IMR-90 (cell line): ENCODE data around the gene NRIP2. TPM values are rescaled to one million over a fixed set of nuclear protein-coding genes. Genes with fewer than 3 reads are reported as not detected.

Experiments
- ATAC-seq: fragments of 200-7000 bp; cut with Tn5 transposase; 2 replicates; pipeline ENCODE4 v1.9.1; 2020; ENCODE audit warnings: low read depth, mild to moderate bottlenecking, moderate library complexity
- BruUV-seq: library from RNA; stranded (reverse); fragments of 400-500 nt; replicated peaks from 2 replicates; lab custom pipeline; 2021; lab: Mats Ljungman, UMichigan
- CTCF ChIA-PET: fragments of 300-600 bp; formaldehyde crosslinking; extraction: SDS; loops from one replicate; lab custom pipeline; 2021; ENCODE audit warnings: antibody characterized with exemption; lab: Yijun Ruan, JAX
- POLR2A ChIA-PET: fragments of 300-600 bp; sonication (Branson Sonifier 250); formaldehyde crosslinking; loops from one replicate; lab custom pipeline; 2022; ENCODE audit warnings: antibody characterized with exemption; ENCODE audit not compliant: unreplicated experiment; lab: Charles Lee
- DNase-seq: peaks from one replicate; pipeline ENCODE4 v3.0.0; 2013
- H2AFZ ChIP-seq: replicated peaks from 2 replicates; pipeline ENCODE3; 2013; ENCODE audit warnings: low read length, mild to moderate bottlenecking; ENCODE audit not compliant: poor library complexity
- H2AK5ac ChIP-seq: 2 replicates; pipeline ENCODE4 v1.6.1; 2013; ENCODE audit warnings: low read depth, low read length, inconsistent platforms
- H2AK9ac ChIP-seq: replicated peaks from 2 replicates; pipeline ENCODE3; 2013; ENCODE audit warnings: mild to moderate bottlenecking, low read depth, low read length, moderate library complexity; ENCODE audit not compliant: poor library complexity
- H2BK120ac ChIP-seq: 2 replicates; pipeline ENCODE4 v1.6.1; 2013; ENCODE audit warnings: low read depth, low read length, inconsistent platforms
- H2BK15ac ChIP-seq: 3 replicates; pipeline ENCODE4 v1.6.1; 2013; ENCODE audit warnings: low read depth, low read length, inconsistent platforms
- H2BK20ac ChIP-seq: 2 replicates; pipeline ENCODE4 v1.6.1; 2013; ENCODE audit warnings: low read depth, mild to moderate bottlenecking, inconsistent platforms, low read length, moderate library complexity
- H2BK5ac ChIP-seq: 2 replicates; pipeline ENCODE4 v1.6.1; 2013; ENCODE audit warnings: mild to moderate bottlenecking, low read depth, low read length, inconsistent platforms; ENCODE audit not compliant: poor library complexity, severe bottlenecking
- H3K14ac ChIP-seq: replicated peaks from 2 replicates; pipeline ENCODE4 v1.6.1; 2013; ENCODE audit warnings: low read depth, low read length, inconsistent platforms
- H3K18ac ChIP-seq: 2 replicates; pipeline ENCODE4 v1.6.1; 2013; ENCODE audit warnings: low read depth, low read length, control low read depth
- H3K23ac ChIP-seq: 2 replicates; pipeline ENCODE4 v1.6.1; 2013; ENCODE audit warnings: low read depth, low read length, inconsistent platforms
- H3K27ac ChIP-seq: 2 replicates; pipeline ENCODE4 v1.5.1; 2013; ENCODE audit warnings: mild to moderate bottlenecking, control low read depth, low read length; ENCODE audit not compliant: insufficient read depth
- H3K27me3 ChIP-seq: 2 replicates; pipeline ENCODE4 v1.6.1; 2013; ENCODE audit warnings: low read length; ENCODE audit not compliant: control insufficient read depth, insufficient read depth
- H3K36me3 ChIP-seq: 2 replicates; pipeline ENCODE4 v1.6.1; 2013; ENCODE audit warnings: low read length, mixed read lengths; ENCODE audit not compliant: control insufficient read depth, insufficient read depth
- H3K4ac ChIP-seq: 2 replicates; pipeline ENCODE4 v1.6.1; 2013; ENCODE audit warnings: low read depth, low read length, inconsistent platforms
- H3K4me1 ChIP-seq: 2 replicates; pipeline ENCODE4 v1.6.1; 2013; ENCODE audit warnings: low read length, mixed read lengths; ENCODE audit not compliant: control insufficient read depth, insufficient read depth
- H3K4me2 ChIP-seq: 2 replicates; pipeline ENCODE4 v1.6.1; 2013; ENCODE audit warnings: low read depth, mild to moderate bottlenecking, control low read depth, low read length, moderate library complexity
- H3K4me3 ChIP-seq: 2 replicates; pipeline ENCODE4 v1.5.1; 2013; ENCODE audit warnings: low read depth, mild to moderate bottlenecking, control low read depth, low read length, moderate library complexity; ENCODE audit not compliant: insufficient read depth
- H3K56ac ChIP-seq: 2 replicates; pipeline ENCODE4 v1.6.1; 2013; ENCODE audit warnings: low read length, inconsistent platforms; ENCODE audit not compliant: insufficient read depth; ENCODE audit errors: extremely low read depth
- H3K79me1 ChIP-seq, 2 experiments: 2 replicates each; pipeline ENCODE4 v1.6.1; 2013; ENCODE audit warnings: low read length in 2 of 2, inconsistent platforms in 1 of 2, low read depth in 1 of 2
- H3K9ac ChIP-seq: 2 replicates; pipeline ENCODE4 v1.6.1; 2013; ENCODE audit warnings: low read depth, low read length, control low read depth
- H3K9me1 ChIP-seq: 2 replicates; pipeline ENCODE4 v1.6.1; 2013; ENCODE audit warnings: low read length, inconsistent platforms; ENCODE audit not compliant: insufficient read depth
- H3K9me3 ChIP-seq: 2 replicates; pipeline ENCODE4 v1.6.1; 2013; ENCODE audit warnings: low read length; ENCODE audit not compliant: control insufficient read depth, insufficient read depth
- H4K20me1 ChIP-seq: 2 replicates; pipeline ENCODE4 v1.6.1; 2013; ENCODE audit warnings: low read length, inconsistent platforms; ENCODE audit not compliant: insufficient read depth
- H4K5ac ChIP-seq: 2 replicates; pipeline ENCODE4 v1.6.1; 2013; ENCODE audit warnings: mild to moderate bottlenecking, low read depth, low read length, control low read depth
- H4K8ac ChIP-seq, 2 experiments: 2 replicates each; pipeline ENCODE4 v1.6.1; 2013; ENCODE audit warnings: low read depth in 2 of 2, low read length in 2 of 2, control low read depth in 1 of 2, inconsistent platforms in 1 of 2
- H4K91ac ChIP-seq: 2 replicates; pipeline ENCODE4 v1.6.1; 2013; ENCODE audit warnings: low read depth, low read length, inconsistent platforms; ENCODE audit not compliant: insufficient read depth
- BHLHE40 ChIP-seq: fragments of 150-350 bp; IDR thresholded peaks from 2 replicates; pipeline ENCODE4 v1.6.1; 2016; ENCODE audit warnings: mild to moderate bottlenecking, low read depth, low read length
- CEBPB ChIP-seq: IDR thresholded peaks from 2 replicates; pipeline ENCODE4 v1.6.1; 2012; ENCODE audit warnings: low read depth, low read length, improper control_type of control experiment
- CHD1 ChIP-seq: IDR thresholded peaks from 2 replicates; pipeline ENCODE4 v1.6.1; 2012; ENCODE audit warnings: low read depth, low read length, improper control_type of control experiment
- FOS ChIP-seq: fragments of 150-350 bp; IDR thresholded peaks from 2 replicates; pipeline ENCODE4 v1.6.1; 2016; ENCODE audit warnings: low read depth, low read length
- MAFK ChIP-seq: IDR thresholded peaks from 2 replicates; pipeline ENCODE4 v1.6.1; 2012; ENCODE audit warnings: low read depth, low read length, improper control_type of control experiment
- MAZ ChIP-seq: IDR thresholded peaks from 2 replicates; pipeline ENCODE4 v1.6.1; 2012; ENCODE audit warnings: low read depth, mild to moderate bottlenecking, low read length, improper control_type of control experiment, moderate library complexity, borderline replicate concordance
- MXI1 ChIP-seq: IDR thresholded peaks from 2 replicates; pipeline ENCODE4 v1.6.1; 2012; ENCODE audit warnings: low read depth, mild to moderate bottlenecking, low read length, moderate library complexity, borderline replicate concordance
- NFE2L2 ChIP-seq: fragments of 150-350 bp; IDR thresholded peaks from 2 replicates; pipeline ENCODE4 v1.6.1; 2016; ENCODE audit warnings: low read depth, mild to moderate bottlenecking, low read length
- POLR2A ChIP-seq: IDR thresholded peaks from 2 replicates; pipeline ENCODE4 v1.6.1; 2012; ENCODE audit warnings: mild to moderate bottlenecking, low read depth, low read length
- RAD21 ChIP-seq: IDR thresholded peaks from 2 replicates; pipeline ENCODE4 v1.6.1; 2012; ENCODE audit warnings: low read length, improper control_type of control experiment
- RCOR1 ChIP-seq: IDR thresholded peaks from 2 replicates; pipeline ENCODE4 v1.6.1; 2012; ENCODE audit warnings: mild to moderate bottlenecking, low read length, improper control_type of control experiment; ENCODE audit not compliant: insufficient replicate concordance
- RFX5 ChIP-seq: IDR thresholded peaks from 2 replicates; pipeline ENCODE4 v1.8.0; 2012; ENCODE audit warnings: low read depth, mild to moderate bottlenecking, low read length, moderate library complexity
- SMC3 ChIP-seq: fragments of 150-350 bp; IDR thresholded peaks from 2 replicates; pipeline ENCODE4 v1.6.1; 2016; ENCODE audit warnings: low read depth, mild to moderate bottlenecking, antibody characterized with exemption, low read length, moderate library complexity
- WGBS, 2 experiments: methylation state at CpG; one replicate each; pipeline versions ENCODE4 v1.1.5 to v1.1.7; 2013; ENCODE audit warnings: missing lambda C conversion rate in 2 of 2; ENCODE audit not compliant: insufficient read length in 1 of 2; ENCODE audit errors: extremely low coverage in 2 of 2; 5-methylcytosine and 5-hydroxymethylcytosine counted together
- dilution Hi-C: fragments of 300-500 bp; cut with HindIII; formaldehyde crosslinking; loops from one replicate; pipeline ENCODE4 v1.14.3; 2018; ENCODE audit warnings: low sequenced_read_pairs; ENCODE audit not compliant: unreplicated experiment
- in situ Hi-C: fragments of 300-500 bp; cut with MboI; formaldehyde crosslinking; loops from 3 replicates; pipeline ENCODE4 v1.14.3; 2019; ENCODE audit warnings: low sequenced_read_pairs, inconsistent platforms, mixed read lengths
- intact Hi-C: fragments of 100-400 bp; cut with micrococcal nuclease; formaldehyde crosslinking; loops from 2 replicates; pipeline ENCODE4 v1.10.0; 2022
- polyA plus RNA-seq, 3 experiments: library from polyadenylated mRNA; depleted of rRNA; stranded (reverse); fragments of >200 nt; gene quantifications; 2 replicates each; pipeline ENCODE4 v1.2.3, GENCODE V29; 2012; ENCODE audit warnings: low replicate concordance in 1 of 3
- total RNA-seq: library from RNA; depleted of rRNA; stranded (reverse); fragments of >200 nt; gene quantifications from 2 replicates; pipeline ENCODE4 v1.2.3, GENCODE V29; 2012
- TF ChIP-seq, protein P1 (sequence below): conservative IDR thresholded peaks from 2 replicates; pipeline ENCODE4 v1.5.1; 2012; ENCODE audit warnings: mild to moderate bottlenecking, low read depth, low read length, improper control_type of control experiment
- TF ChIP-seq, protein P2 (sequence below): fragments of 150-350 bp; IDR thresholded peaks from 2 replicates; pipeline ENCODE4 v1.6.1; 2016; ENCODE audit warnings: low read depth, mild to moderate bottlenecking, low read length, moderate library complexity, borderline replicate concordance
- TF ChIP-seq, protein P3 (sequence below): fragments of 150-350 bp; IDR thresholded peaks from 2 replicates; pipeline ENCODE4 v1.6.1; 2017; ENCODE audit warnings: mild to moderate bottlenecking, antibody characterized with exemption, low read length, low read depth

The NRIP2 gene
- total and polyA plus RNA-seq, 2 of the 4 experiments (the other 2 are of a cell fraction), result 0.18 to 0.27 TPM

DNA sequence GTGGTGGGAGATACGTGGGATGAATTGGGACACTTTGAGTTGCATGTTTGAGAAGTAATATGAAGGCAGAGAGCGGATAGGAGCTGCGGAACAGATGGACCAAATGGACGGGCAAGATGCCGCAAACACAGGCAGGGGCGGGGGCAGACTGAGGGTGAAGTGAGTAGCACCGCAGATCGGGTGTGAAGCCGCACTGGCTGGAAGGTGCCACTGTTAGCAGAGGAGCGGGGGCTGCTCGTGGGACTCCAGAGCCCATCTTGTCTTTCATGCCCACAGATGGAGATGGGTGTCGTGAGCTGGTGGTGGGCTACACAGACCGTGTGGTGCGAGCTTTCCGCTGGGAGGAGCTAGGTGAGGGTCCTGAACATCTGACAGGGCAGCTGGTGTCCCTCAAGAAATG is 15.0 kb downstream of the NRIP2 start:
- no TSS peak for BruUV-seq
- Histone ChIP-seq H4K20me1 (no peaks in the 10 kb centered on the region), H3K9me3 (no peaks in the 10 kb centered on the region), H3K9ac (no peak overlapping the region), H2AK5ac (no peak overlapping the region), H3K36me3 (peaks cover 60% of the 10 kb centered on the region), H3K56ac (no peak overlapping the region), H4K8ac (no peak overlapping the region), H2AFZ (no peak overlapping the region), H3K4me2 (no peak overlapping the region), H2BK15ac (no peak overlapping the region), H2BK120ac (no peak overlapping the region), H4K91ac (no peak overlapping the region), H3K4me3 (no peak overlapping the region), H2AK9ac (no peak overlapping the region), H2BK20ac (no peak overlapping the region), H3K27me3 (no peaks in the 10 kb centered on the region), H3K18ac (no peak overlapping the region), H3K9me1 (no peaks in the 10 kb centered on the region), H3K23ac (no peak overlapping the region), H3K14ac (no peak overlapping the region), H4K5ac (no peak overlapping the region), H3K4me1 (no peaks in the 10 kb centered on the region), H3K4ac (no peak overlapping the region), H3K79me1 (peaks cover 6 to 26% of the 10 kb centered on the region in 2 experiments), H3K27ac (no peak overlapping the region), H2BK5ac (no peak overlapping the region)
- no peak for DNase-seq
- in situ Hi-C loops, result no loop called here
- dilution Hi-C loops, result no loop called here
- ChIA-PET CTCF (no interaction called here), POLR2A (no interaction called here)
- 98% methylated on average over 13 of the region's 15 CpGs; no CpG with 5 or more reads in 1 of the 2 experiments for WGBS, 2 experiments
- no peak for ATAC-seq
- TF ChIP-seq CHD1 (no peak), RCOR1 (no peak), FOS (no peak), MAFK (no peak), RAD21 (no peak), RFX5 (no peak), MXI1 (no peak), BHLHE40 (no peak), SMC3 (no peak), CEBPB (no peak), MAZ (no peak), POLR2A (no peak), NFE2L2 (no peak)
- TF ChIP-seq, protein P1, sequence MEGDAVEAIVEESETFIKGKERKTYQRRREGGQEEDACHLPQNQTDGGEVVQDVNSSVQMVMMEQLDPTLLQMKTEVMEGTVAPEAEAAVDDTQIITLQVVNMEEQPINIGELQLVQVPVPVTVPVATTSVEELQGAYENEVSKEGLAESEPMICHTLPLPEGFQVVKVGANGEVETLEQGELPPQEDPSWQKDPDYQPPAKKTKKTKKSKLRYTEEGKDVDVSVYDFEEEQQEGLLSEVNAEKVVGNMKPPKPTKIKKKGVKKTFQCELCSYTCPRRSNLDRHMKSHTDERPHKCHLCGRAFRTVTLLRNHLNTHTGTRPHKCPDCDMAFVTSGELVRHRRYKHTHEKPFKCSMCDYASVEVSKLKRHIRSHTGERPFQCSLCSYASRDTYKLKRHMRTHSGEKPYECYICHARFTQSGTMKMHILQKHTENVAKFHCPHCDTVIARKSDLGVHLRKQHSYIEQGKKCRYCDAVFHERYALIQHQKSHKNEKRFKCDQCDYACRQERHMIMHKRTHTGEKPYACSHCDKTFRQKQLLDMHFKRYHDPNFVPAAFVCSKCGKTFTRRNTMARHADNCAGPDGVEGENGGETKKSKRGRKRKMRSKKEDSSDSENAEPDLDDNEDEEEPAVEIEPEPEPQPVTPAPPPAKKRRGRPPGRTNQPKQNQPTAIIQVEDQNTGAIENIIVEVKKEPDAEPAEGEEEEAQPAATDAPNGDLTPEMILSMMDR, result no peak
- TF ChIP-seq, protein P2, sequence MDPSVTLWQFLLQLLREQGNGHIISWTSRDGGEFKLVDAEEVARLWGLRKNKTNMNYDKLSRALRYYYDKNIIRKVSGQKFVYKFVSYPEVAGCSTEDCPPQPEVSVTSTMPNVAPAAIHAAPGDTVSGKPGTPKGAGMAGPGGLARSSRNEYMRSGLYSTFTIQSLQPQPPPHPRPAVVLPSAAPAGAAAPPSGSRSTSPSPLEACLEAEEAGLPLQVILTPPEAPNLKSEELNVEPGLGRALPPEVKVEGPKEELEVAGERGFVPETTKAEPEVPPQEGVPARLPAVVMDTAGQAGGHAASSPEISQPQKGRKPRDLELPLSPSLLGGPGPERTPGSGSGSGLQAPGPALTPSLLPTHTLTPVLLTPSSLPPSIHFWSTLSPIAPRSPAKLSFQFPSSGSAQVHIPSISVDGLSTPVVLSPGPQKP, result no peak
- TF ChIP-seq, protein P3, sequence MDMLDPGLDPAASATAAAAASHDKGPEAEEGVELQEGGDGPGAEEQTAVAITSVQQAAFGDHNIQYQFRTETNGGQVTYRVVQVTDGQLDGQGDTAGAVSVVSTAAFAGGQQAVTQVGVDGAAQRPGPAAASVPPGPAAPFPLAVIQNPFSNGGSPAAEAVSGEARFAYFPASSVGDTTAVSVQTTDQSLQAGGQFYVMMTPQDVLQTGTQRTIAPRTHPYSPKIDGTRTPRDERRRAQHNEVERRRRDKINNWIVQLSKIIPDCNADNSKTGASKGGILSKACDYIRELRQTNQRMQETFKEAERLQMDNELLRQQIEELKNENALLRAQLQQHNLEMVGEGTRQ, result no peak
- intact Hi-C loops, result no loop called here
